ENCODE results near the gene CHST9. TPM values are rescaled to one million over a fixed set of nuclear protein-coding genes. Genes with fewer than 3 reads are reported as not detected.

CHST9 gene
- total and polyA plus RNA-seq, 9 of the 15 experiments (the other 6 are each of a cell fraction or from before 2014, with no cell fraction given) = not detected

DNA sequence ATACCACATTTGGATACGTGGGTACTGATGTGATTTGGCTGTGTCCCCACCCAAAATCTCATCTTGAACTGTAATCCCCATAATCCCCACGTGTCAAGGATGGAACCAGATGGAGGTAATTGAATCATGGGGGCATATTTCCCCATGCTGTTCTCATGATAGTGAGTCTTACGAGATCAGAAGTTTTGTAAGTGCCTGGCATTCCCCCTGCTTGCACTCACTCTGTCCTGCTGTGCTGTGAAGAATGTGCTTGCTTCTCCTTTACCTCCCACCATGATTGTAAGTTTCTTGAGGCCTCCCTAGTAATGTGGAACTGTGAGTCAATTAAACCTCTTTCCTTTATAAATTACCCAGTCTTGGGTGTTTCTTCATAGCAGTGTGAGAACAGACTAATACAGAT is 70.3 kb downstream of the CHST9 start:
- intact Hi-C loops (cut with micrococcal nuclease) = no loop called here
- no peak for FAIRE-seq
- 0% methylated on average over 3 of the region's 3 CpGs for WGBS (ENCODE audit: insufficient coverage, low coverage, missing lambda C conversion rate)
- no peak for TF ChIP-seq NCOA1 (IDR thresholded peaks at IDR 0.05; ENCODE audit: low read depth)
- no peak for TF ChIP-seq ZSCAN32 (CRISPR knock-in tag; IDR thresholded peaks at IDR 0.05)
- TF ChIP-seq CTCF (IDR thresholded peaks at IDR 0.05 in 2 of 3, conservative IDR thresholded peaks at IDR 0.05 in 1 of 3; ENCODE audit: insufficient read depth in 2 of 3, low read depth in 1 of 3, low read length in 3 of 3) = no peak
- TF ChIP-seq ELF4 (CRISPR knock-in tag; IDR thresholded peaks at IDR 0.05) = no peak
- TF ChIP-seq, protein P1, sequence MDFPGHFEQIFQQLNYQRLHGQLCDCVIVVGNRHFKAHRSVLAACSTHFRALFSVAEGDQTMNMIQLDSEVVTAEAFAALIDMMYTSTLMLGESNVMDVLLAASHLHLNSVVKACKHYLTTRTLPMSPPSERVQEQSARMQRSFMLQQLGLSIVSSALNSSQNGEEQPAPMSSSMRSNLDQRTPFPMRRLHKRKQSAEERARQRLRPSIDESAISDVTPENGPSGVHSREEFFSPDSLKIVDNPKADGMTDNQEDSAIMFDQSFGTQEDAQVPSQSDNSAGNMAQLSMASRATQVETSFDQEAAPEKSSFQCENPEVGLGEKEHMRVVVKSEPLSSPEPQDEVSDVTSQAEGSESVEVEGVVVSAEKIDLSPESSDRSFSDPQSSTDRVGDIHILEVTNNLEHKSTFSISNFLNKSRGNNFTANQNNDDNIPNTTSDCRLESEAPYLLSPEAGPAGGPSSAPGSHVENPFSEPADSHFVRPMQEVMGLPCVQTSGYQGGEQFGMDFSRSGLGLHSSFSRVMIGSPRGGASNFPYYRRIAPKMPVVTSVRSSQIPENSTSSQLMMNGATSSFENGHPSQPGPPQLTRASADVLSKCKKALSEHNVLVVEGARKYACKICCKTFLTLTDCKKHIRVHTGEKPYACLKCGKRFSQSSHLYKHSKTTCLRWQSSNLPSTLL (IDR thresholded peaks at IDR 0.05) = no peak
- no peak for TF ChIP-seq THRAP3 (IDR thresholded peaks at IDR 0.05; ENCODE audit: borderline replicate concordance)
- TF ChIP-seq, protein P2, sequence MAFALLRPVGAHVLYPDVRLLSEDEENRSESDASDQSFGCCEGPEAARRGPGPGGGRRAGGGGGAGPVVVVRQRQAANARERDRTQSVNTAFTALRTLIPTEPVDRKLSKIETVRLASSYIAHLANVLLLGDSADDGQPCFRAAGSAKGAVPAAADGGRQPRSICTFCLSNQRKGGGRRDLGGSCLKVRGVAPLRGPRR (CRISPR knock-in tag; IDR thresholded peaks at IDR 0.05) = no peak
- TF ChIP-seq ZNF175 (CRISPR knock-in tag; IDR thresholded peaks at IDR 0.05; ENCODE audit: low read depth) = no peak
- no peak for TF ChIP-seq CREB1 (IDR thresholded peaks at IDR 0.05)
- TF ChIP-seq CREB1 (CRISPR knock-in tag; IDR thresholded peaks at IDR 0.05) = no peak
- TF ChIP-seq ZNF785 (CRISPR knock-in tag; IDR thresholded peaks at IDR 0.05) = no peak
- TF ChIP-seq GTF2A2 (tag; IDR thresholded peaks at IDR 0.05) = no peak
- no peak for TF ChIP-seq TOE1 (IDR thresholded peaks at IDR 0.05; ENCODE audit: borderline replicate concordance)
- no peak for TF ChIP-seq TOE1 (CRISPR knock-in tag; IDR thresholded peaks at IDR 0.05; ENCODE audit: borderline replicate concordance, low read depth)
- TF ChIP-seq ERF (CRISPR knock-in tag; IDR thresholded peaks at IDR 0.05) = no peak
- TF ChIP-seq ZNF253 (CRISPR knock-in tag; conservative IDR thresholded peaks at IDR 0.05) = no peak
- no peak for TF ChIP-seq HOMEZ (CRISPR knock-in tag; IDR thresholded peaks at IDR 0.05)
- no peak for TF ChIP-seq HDGF (IDR thresholded peaks at IDR 0.05)
- TF ChIP-seq SPI1 (IDR thresholded peaks at IDR 0.05; ENCODE audit: borderline replicate concordance, low read depth, low read length) = no peak
- no peak for TF ChIP-seq DDX20 (tag; IDR thresholded peaks at IDR 0.05; ENCODE audit: low read depth)
- no peak for TF ChIP-seq KHSRP (IDR thresholded peaks at IDR 0.05)

More for the DNA sequence above, 70.3 kb downstream of the CHST9 start:
- DNase-seq (ENCODE audit: extremely low read depth in 1 of 4, low spot score in 3 of 4) (no peak), ATAC-seq (no peak)
- Histone ChIP-seq H2AFZ (ENCODE audit: low read depth, low read length) (no peak overlapping the region), H3K4me1 (replicated peaks in 1 of 2; ENCODE audit: control insufficient read depth in 2 of 2, insufficient read depth in 2 of 2, low read length in 2 of 2) (no peaks in the 10 kb centered on the region), H3K36me3 (ENCODE audit: control insufficient read depth, insufficient read depth, low read length) (no peaks in the 10 kb centered on the region), H3K4me3 (no peak overlapping the region), H3K4me2 (ENCODE audit: insufficient read depth, low read length) (no peak overlapping the region), H3K9me1 (ENCODE audit: control insufficient read depth, insufficient read depth, low read length) (no peaks in the 10 kb centered on the region), H3K27ac (ENCODE audit: extremely low read depth, low read depth, low read length) (no peak overlapping the region), H3K79me2 (ENCODE audit: control insufficient read depth, insufficient read depth, low read length) (no peaks in the 10 kb centered on the region), H3K9ac (ENCODE audit: insufficient read depth in 1 of 2, low read depth in 2 of 2, low read length in 2 of 2) (no peak overlapping the region), H3K9me3 (replicated peaks; ENCODE audit: control insufficient read depth, insufficient read depth, low read depth, low read length) (no peaks in the 10 kb centered on the region; the same call in 1 of the 2 replicates), H3K27me3 (ENCODE audit: control insufficient read depth in 2 of 2, insufficient read depth in 2 of 2, low read length in 2 of 2) (no peaks in the 10 kb centered on the region), H4K20me1 (replicated peaks; ENCODE audit: control insufficient read depth, insufficient read depth, low read length) (no peaks in the 10 kb centered on the region)
- in situ Hi-C loops (cut with MboI) = no loop called here
- no TSS peak for BruUV-seq (replicated peaks)
- POLR2A ChIA-PET = no interaction called here
- CTCF ChIA-PET (ENCODE audit: low intra/inter-chr PET ratio) = no interaction called here
